Astrocyte (in vitro differentiated cells and primary cell): Measurements from ENCODE around the gene ADD3. TPM values are rescaled to one million over a fixed set of nuclear protein-coding genes. Genes with fewer than 3 reads are reported as not detected.
A peak's percentile ranks its signal among the peaks of the same experiment; 100 is the strongest.

Experiments used
- DNase-seq: peaks from one replicate; pipeline ENCODE4 v3.0.0-alpha.2; 2010; ENCODE audit warnings: low read depth
- FAIRE-seq: peaks from 2 replicates; lab custom pipeline; 2011; peaks lifted over from hg19 to GRCh38; lab: Jason Lieb, UNC
- H2AFZ ChIP-seq: 2 replicates; pipeline ENCODE4 v1.6.0; 2012; ENCODE audit warnings: low read depth, low read length, inconsistent platforms
- H3K27ac ChIP-seq: 2 replicates; pipeline ENCODE4 v1.5.1; 2011; ENCODE audit warnings: low read depth, low read length, inconsistent platforms
- H3K27me3 ChIP-seq: 2 replicates; pipeline ENCODE4 v1.6.0; 2011; ENCODE audit warnings: low read length, inconsistent platforms; ENCODE audit not compliant: insufficient read depth
- H3K36me3 ChIP-seq: 2 replicates; pipeline ENCODE4 v1.5.1; 2011; ENCODE audit warnings: low read length, inconsistent platforms; ENCODE audit not compliant: insufficient read depth
- H3K4me1 ChIP-seq: 2 replicates; pipeline ENCODE4 v1.5.1; 2011; ENCODE audit warnings: low read length, inconsistent platforms; ENCODE audit not compliant: insufficient read depth
- H3K4me2 ChIP-seq: 2 replicates; pipeline ENCODE4 v1.6.0; 2012; ENCODE audit warnings: low read length, inconsistent platforms
- H3K4me3 ChIP-seq: 2 replicates; pipeline ENCODE4 v1.5.1; 2011; ENCODE audit warnings: low read depth, mild to moderate bottlenecking, low read length, inconsistent platforms; ENCODE audit not compliant: insufficient read depth
- H3K79me2 ChIP-seq: 2 replicates; pipeline ENCODE4 v1.6.0; 2012; ENCODE audit warnings: mild to moderate bottlenecking, low read length, inconsistent platforms; ENCODE audit not compliant: insufficient read depth
- H3K9ac ChIP-seq: 2 replicates; pipeline ENCODE4 v1.6.0; 2012; ENCODE audit warnings: mild to moderate bottlenecking, low read length, inconsistent platforms
- H3K9me3 ChIP-seq: 2 replicates; pipeline ENCODE4 v1.5.1; 2012; ENCODE audit warnings: low read depth, mild to moderate bottlenecking, low read length, inconsistent platforms; ENCODE audit not compliant: insufficient read depth
- H4K20me1 ChIP-seq: 2 replicates; pipeline ENCODE4 v1.6.0; 2012; ENCODE audit warnings: low read length, inconsistent platforms; ENCODE audit not compliant: insufficient read depth
- H3K27ac Mint-ChIP-seq: one replicate; pipeline ENCODE4 v1.8.0; 2021; ENCODE audit warnings: mild to moderate bottlenecking, mixed read lengths; ENCODE audit not compliant: unreplicated experiment
- H3K27me3 Mint-ChIP-seq: one replicate; pipeline ENCODE4 v1.8.0; 2021; ENCODE audit warnings: low read depth, mixed read lengths; ENCODE audit not compliant: unreplicated experiment
- H3K36me3 Mint-ChIP-seq: one replicate; pipeline ENCODE4 v1.8.0; 2021; ENCODE audit warnings: low read depth, mixed read lengths; ENCODE audit not compliant: unreplicated experiment
- H3K4me1 Mint-ChIP-seq: one replicate; pipeline ENCODE4 v1.8.0; 2021; ENCODE audit warnings: low read depth, mixed read lengths; ENCODE audit not compliant: unreplicated experiment
- H3K4me3 Mint-ChIP-seq: one replicate; pipeline ENCODE4 v1.8.0; 2021; ENCODE audit warnings: mild to moderate bottlenecking, moderate library complexity, mixed read lengths; ENCODE audit not compliant: unreplicated experiment
- H3K9me3 Mint-ChIP-seq: one replicate; pipeline ENCODE4 v1.8.0; 2021; ENCODE audit warnings: mild to moderate bottlenecking, mixed read lengths; ENCODE audit not compliant: unreplicated experiment
- EZH2 ChIP-seq: IDR thresholded peaks from 2 replicates; pipeline ENCODE4 v1.6.1; 2012; ENCODE audit warnings: mild to moderate bottlenecking, low read length, inconsistent platforms; ENCODE audit not compliant: insufficient read depth
- total RNA-seq: library from RNA; stranded (reverse); gene quantifications from 2 replicates; pipeline ENCODE4 v1.2.1, GENCODE V29; 2021
- TF ChIP-seq, protein P1 (sequence below): IDR thresholded peaks from 2 replicates; pipeline ENCODE4 v1.5.1; 2011; ENCODE audit warnings: low read depth, mild to moderate bottlenecking, inconsistent platforms, low read length, moderate library complexity; ENCODE audit not compliant: insufficient read depth

ADD3 gene
- total RNA-seq, 1 donor from 2014 or later = 127 TPM

DNA sequence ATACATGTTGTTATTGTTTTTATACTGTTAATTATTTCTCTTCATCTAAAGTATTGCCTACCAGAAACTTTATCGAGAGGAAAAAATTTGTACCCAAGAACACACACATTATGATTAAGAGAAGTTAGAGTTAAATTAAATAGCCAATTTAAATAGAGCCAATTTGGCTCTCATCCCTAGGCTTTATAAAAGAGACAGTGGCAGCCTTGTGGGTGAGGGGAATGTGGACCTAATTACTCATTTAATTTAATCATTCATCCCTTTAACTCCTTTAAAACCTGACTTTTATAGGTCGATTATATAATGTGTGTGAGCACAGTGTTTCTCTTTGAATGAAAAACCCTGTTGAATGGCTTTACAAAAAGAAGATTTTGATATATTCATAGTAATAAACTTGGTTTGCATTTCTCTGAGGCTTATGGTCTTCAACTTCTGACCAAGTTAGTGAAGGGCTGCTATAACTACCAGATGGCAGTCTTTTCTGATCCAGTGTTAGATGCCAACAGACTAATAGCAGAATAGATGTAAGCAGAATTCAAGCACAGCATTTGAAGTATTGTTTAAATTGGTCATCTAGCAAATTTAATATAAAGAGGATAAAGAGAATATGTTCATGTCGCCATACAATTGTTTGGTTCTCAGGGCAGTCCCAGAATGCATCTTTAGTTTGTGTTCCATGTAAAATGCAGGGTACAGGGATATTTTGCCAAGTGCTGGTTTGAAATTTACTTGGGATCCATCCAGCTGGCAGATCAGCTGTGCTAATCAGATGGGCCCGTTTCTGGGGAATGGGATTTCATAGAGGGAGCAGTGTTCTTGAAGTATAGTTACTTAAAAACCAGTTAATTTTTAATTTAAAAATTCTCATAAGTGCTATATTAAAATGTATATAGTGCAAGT lies 25.3 kb downstream of the ADD3 start:
- Mint-ChIP-seq H3K27ac (no peak overlapping the region), H3K9me3 (no peaks in the 10 kb centered on the region), H3K4me3 (no peak overlapping the region), H3K36me3 (peaks cover 3% of the 10 kb centered on the region), H3K27me3 (no peaks in the 10 kb centered on the region), H3K4me1 (peaks cover 33% of the 10 kb centered on the region)
- no peak overlapping the region for H3K4me2 ChIP-seq
- H3K27me3 ChIP-seq = no peaks in the 10 kb centered on the region
- no peak overlapping the region for H3K9ac ChIP-seq
- TF ChIP-seq, protein P1, sequence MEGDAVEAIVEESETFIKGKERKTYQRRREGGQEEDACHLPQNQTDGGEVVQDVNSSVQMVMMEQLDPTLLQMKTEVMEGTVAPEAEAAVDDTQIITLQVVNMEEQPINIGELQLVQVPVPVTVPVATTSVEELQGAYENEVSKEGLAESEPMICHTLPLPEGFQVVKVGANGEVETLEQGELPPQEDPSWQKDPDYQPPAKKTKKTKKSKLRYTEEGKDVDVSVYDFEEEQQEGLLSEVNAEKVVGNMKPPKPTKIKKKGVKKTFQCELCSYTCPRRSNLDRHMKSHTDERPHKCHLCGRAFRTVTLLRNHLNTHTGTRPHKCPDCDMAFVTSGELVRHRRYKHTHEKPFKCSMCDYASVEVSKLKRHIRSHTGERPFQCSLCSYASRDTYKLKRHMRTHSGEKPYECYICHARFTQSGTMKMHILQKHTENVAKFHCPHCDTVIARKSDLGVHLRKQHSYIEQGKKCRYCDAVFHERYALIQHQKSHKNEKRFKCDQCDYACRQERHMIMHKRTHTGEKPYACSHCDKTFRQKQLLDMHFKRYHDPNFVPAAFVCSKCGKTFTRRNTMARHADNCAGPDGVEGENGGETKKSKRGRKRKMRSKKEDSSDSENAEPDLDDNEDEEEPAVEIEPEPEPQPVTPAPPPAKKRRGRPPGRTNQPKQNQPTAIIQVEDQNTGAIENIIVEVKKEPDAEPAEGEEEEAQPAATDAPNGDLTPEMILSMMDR = no peak
- no peak for TF ChIP-seq EZH2
- peaks cover 8% of the 10 kb centered on the region for H3K4me1 ChIP-seq
- H3K4me3 ChIP-seq = no peak overlapping the region
- FAIRE-seq (no peak), DNase-seq (no peak)
- no peaks in the 10 kb centered on the region for H3K9me3 ChIP-seq
- no peak overlapping the region for H3K27ac ChIP-seq
- H2AFZ ChIP-seq = no peak overlapping the region
- H4K20me1 ChIP-seq = peaks cover 16% of the 10 kb centered on the region
- peaks cover 75% of the 10 kb centered on the region for H3K79me2 ChIP-seq
- H3K36me3 ChIP-seq = no peaks in the 10 kb centered on the region

DNA sequence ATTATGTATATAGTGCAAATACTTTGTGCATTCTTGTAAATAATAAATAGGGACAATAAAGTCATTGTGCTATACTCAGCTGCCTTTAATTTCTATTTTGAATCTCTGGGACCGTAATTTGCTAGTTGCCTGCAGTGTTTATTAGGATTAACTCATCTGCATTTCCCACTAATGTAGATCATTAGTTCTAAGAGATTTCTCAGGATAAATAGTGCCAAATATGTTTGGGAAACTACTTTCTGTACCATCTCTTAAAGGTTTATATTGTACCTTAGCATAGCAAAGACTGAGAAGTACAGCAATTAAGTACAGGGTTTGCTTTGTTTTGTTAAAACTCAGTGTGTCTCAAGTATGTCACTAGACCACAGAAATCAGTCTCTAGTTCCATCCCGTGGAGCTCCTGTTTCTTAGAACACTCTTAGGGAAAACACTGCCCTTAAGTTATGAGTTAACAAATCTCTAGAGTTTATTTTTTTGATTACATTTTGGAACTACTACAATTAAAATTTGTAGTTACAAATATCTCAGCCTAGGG lies 26.0 kb downstream of the ADD3 start:
- H3K4me1 ChIP-seq = peaks cover 8% of the 10 kb centered on the region
- peak overlapping the region; percentile 30 for H3K4me2 ChIP-seq
- Mint-ChIP-seq H3K36me3 (peaks cover 3% of the 10 kb centered on the region), H3K27me3 (no peaks in the 10 kb centered on the region), H3K9me3 (no peaks in the 10 kb centered on the region), H3K4me3 (no peak overlapping the region), H3K4me1 (peaks cover 39% of the 10 kb centered on the region), H3K27ac (peak overlapping the region; percentile 12)
- peak overlapping the region; percentile 17 for H3K9ac ChIP-seq
- no peak overlapping the region for H3K4me3 ChIP-seq
- peaks cover 81% of the 10 kb centered on the region for H3K79me2 ChIP-seq
- H3K27me3 ChIP-seq = no peaks in the 10 kb centered on the region
- H3K27ac ChIP-seq = peak overlapping the region; percentile 7
- FAIRE-seq (peak; percentile 34), DNase-seq (no peak)
- H3K9me3 ChIP-seq = no peaks in the 10 kb centered on the region
- no peak overlapping the region for H2AFZ ChIP-seq
- no peaks in the 10 kb centered on the region for H3K36me3 ChIP-seq
- peaks cover 16% of the 10 kb centered on the region for H4K20me1 ChIP-seq
- TF ChIP-seq, protein P1 = no peak
- TF ChIP-seq EZH2 = no peak

DNA sequence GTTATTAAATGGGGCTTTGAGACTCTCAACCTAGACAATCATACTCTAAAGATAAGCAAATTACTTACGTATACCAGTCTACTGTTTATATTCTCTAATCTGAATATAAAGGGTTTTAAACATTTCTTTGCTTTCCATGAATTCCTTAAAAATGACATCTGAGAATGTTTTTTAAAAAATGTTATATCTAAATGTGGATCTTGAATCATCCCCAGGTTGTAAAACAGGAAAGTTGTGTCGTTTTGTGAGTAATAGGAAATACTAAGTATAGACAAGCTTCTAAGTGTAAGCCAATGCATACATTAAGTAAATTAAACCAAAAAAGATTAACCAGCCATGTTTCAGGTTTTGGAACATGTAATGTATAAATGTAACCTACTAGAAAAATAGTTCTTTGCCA lies 26.8 kb downstream of the ADD3 start:
- Mint-ChIP-seq H3K9me3 (no peaks in the 10 kb centered on the region), H3K27ac (no peak overlapping the region), H3K27me3 (no peaks in the 10 kb centered on the region), H3K4me1 (peaks cover 47% of the 10 kb centered on the region), H3K36me3 (peaks cover 3% of the 10 kb centered on the region), H3K4me3 (no peak overlapping the region)
- Histone ChIP-seq H3K9me3 (no peaks in the 10 kb centered on the region), H3K4me2 (peak overlapping the region; percentile 55), H3K27ac (peak overlapping the region; percentile 32), H3K27me3 (no peaks in the 10 kb centered on the region), H3K36me3 (no peaks in the 10 kb centered on the region), H2AFZ (no peak overlapping the region), H3K4me1 (peaks cover 8% of the 10 kb centered on the region), H4K20me1 (peaks cover 17% of the 10 kb centered on the region), H3K4me3 (no peak overlapping the region), H3K9ac (no peak overlapping the region), H3K79me2 (peaks cover 83% of the 10 kb centered on the region)
- DNase-seq (peak; percentile 26), FAIRE-seq (no peak)
- TF ChIP-seq, protein P1 = no peak
- no peak for TF ChIP-seq EZH2
